ENCODE measurements around the gene KISS1.

DNA sequence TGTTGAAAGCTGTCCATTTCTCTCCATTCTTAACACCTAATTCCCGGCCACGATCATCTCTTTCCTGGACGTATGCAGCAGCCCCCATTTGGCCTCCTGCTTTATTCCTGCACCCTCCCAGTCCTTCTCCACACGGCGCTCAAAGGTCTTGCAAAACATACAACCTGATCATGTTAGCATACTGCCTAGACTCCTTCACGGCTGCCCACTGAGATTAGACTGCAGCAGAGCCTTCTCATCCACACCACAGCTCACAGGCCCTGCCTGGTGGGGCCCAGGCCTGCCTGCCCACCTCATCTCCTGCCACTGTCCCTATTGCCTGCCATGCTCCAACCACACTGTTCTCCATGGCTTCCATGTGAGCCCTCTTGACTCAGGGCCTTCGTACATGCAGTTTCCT, 14.8 kb upstream of the KISS1 start:
- TF ChIP-seq ZNF350 (tag by site-specific recombination; IDR thresholded peaks at IDR 0.05) (no peak), CTCF (tag by site-specific recombination; IDR thresholded peaks at IDR 0.05) (no peak), ZNF302 (tag by site-specific recombination; IDR thresholded peaks at IDR 0.05; ENCODE audit: low read depth) (no peak)
- TF ChIP-seq, protein P1, sequence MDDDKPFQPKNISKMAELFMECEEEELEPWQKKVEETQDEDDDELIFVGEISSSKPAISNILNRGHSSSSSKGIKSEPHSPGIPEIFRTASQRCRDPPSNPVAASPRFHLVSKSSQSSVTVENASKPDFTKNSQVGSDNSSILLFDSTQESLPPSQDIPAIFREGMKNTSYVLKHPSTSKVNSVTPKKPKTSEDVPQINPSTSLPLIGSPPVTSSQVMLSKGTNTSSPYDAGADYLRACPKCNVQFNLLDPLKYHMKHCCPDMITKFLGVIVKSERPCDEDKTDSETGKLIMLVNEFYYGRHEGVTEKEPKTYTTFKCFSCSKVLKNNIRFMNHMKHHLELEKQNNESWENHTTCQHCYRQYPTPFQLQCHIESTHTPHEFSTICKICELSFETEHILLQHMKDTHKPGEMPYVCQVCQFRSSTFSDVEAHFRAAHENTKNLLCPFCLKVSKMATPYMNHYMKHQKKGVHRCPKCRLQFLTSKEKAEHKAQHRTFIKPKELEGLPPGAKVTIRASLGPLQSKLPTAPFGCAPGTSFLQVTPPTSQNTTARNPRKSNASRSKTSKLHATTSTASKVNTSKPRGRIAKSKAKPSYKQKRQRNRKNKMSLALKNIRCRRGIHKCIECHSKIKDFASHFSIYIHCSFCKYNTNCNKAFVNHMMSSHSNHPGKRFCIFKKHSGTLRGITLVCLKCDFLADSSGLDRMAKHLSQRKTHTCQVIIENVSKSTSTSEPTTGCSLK (tag by site-specific recombination; IDR thresholded peaks at IDR 0.05) = no peak
